Testis (tissue), 3 donors: ENCODE results near the gene ARHGAP20. TPM values are rescaled to one million over a fixed set of nuclear protein-coding genes. Genes with fewer than 3 reads are reported as not detected.
A peak's percentile ranks its signal among the peaks of the same experiment; 100 is the strongest.

Experiments used
- DNase-seq: peaks from one replicate; pipeline ENCODE4 v3.0.0-alpha.2; 2019
- H3K27ac ChIP-seq, 2 donors: fragments of 200-600 bp; sonication (generic); one replicate each; pipeline ENCODE4 v1.5.1; 2019
- H3K27me3 ChIP-seq: fragments of 200-600 bp; sonication (generic); one replicate; pipeline ENCODE4 v1.5.1; 2019
- H3K36me3 ChIP-seq: fragments of 200-600 bp; sonication (generic); one replicate; pipeline ENCODE4 v1.5.1; 2017; ENCODE audit warnings: low read depth; ENCODE audit errors: missing control alignments
- H3K4me1 ChIP-seq: fragments of 200-600 bp; sonication (generic); one replicate; pipeline ENCODE4 v1.5.1; 2019
- H3K4me3 ChIP-seq, 2 donors: fragments of 200-600 bp; sonication (generic); one replicate each; pipeline ENCODE4 v1.5.1; 2017 to 2019
- H3K9me3 ChIP-seq: fragments of 200-600 bp; sonication (generic); one replicate; pipeline ENCODE4 v1.5.1; 2017
- CTCF ChIP-seq, 3 experiments: fragments of 450-650 bp in 2 of 3; fragments of 200-600 bp in 1 of 3; sonication (generic) in 1 of 3; IDR thresholded peaks; one replicate each; pipeline ENCODE4 v1.5.1; 2016 to 2019; ENCODE audit warnings: antibody characterized with exemption in 3 of 3, mild to moderate bottlenecking in 2 of 3, moderate library complexity in 1 of 3
- POLR2A ChIP-seq: fragments of 450-650 bp; IDR thresholded peaks from one replicate; pipeline ENCODE4 v1.6.1; 2017; ENCODE audit warnings: antibody characterized with exemption, mild to moderate bottlenecking, moderate library complexity
- WGBS, 2 donors: methylation state at CpG; one replicate each; pipeline ENCODE4 v1.1.5; 2018; 5-methylcytosine and 5-hydroxymethylcytosine counted together
- intact Hi-C: fragments of 100-400 bp; cut with DNase I; formaldehyde crosslinking; loops from one replicate; pipeline ENCODE4 v1.15.1; 2023; ENCODE audit warnings: low total_unique reads
- polyA plus RNA-seq: library from polyadenylated mRNA; stranded (reverse); fragments of 350-450 nt; fragmentation: Illumina TruSeq; extraction: RNeasy Lipid Tissue Mini Kit (QIAGEN cat#74804); gene quantifications from one replicate; pipeline ENCODE4 v1.2.3, GENCODE V29; 2014; ENCODE audit warnings: low read depth, low replicate concordance; ENCODE audit not compliant: insufficient read depth
- total RNA-seq, 2 donors: library from RNA; depleted of rRNA; stranded (reverse); fragments of >200 nt; gene quantifications; one replicate each; pipeline ENCODE4 v1.2.3, GENCODE V29; 2016

Gene ARHGAP20
- total and polyA plus RNA-seq, 3 donors from 2014 or later = 18.6 to 40.1 (median 37.2) TPM

DNA sequence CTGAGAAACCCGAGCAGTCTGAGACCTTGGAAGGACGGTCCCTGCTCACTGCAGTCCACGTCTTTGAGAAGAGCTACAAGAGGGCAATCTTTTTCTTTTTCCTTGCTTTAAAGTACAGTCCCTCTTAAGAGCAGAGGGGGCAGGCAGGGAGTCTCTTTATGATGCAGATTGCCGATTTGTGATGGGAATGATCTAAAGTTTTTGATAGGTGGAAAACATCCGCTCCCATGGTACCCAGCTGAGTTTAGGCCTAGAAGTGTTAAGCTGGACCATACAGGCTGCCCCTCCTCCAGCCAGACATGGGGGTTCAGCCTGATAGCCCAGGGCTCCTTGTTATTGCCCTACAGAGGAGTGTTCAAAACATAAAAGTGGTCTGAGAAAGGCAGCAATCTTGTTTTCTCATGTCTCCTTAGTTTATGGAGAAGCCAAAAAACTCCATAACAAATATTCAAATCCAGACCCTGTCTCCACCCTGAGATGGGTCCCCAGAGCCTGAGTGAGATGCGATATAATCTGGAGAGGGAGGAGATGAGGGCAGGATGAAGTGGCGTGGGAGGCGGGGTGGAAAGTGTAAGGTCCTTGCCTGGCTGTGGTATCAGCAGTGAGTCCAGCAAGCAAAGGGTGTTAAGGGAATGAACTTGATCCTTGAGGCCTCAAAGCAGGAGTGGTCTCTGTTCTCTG, 147.4 kb downstream of the ARHGAP20 start:
- H3K27me3 ChIP-seq = no peaks in the 10 kb centered on the region
- WGBS, 2 donors = 64% methylated on average over 8 of the region's 8 CpGs
- no peak overlapping the region for H3K4me3 ChIP-seq
- TF ChIP-seq POLR2A (no peak), CTCF (IDR thresholded peaks at IDR 0.05) (no peak)
- DNase-seq = no peak
- intact Hi-C loops = no loop called here
- no peak overlapping the region for H3K27ac ChIP-seq
- peaks cover 4% of the 10 kb centered on the region for H3K4me1 ChIP-seq
- no peaks in the 10 kb centered on the region for H3K9me3 ChIP-seq
- no peaks in the 10 kb centered on the region for H3K36me3 ChIP-seq

- no peak for DNase-seq
These were observed 167.5 kb downstream of the ARHGAP20 start for GRCh38 chr11:110544779-110545178.

GRCh38 chr11:110538154-110538553, 174.1 kb downstream of the ARHGAP20 start:
- TF ChIP-seq CTCF (IDR thresholded peaks at IDR 0.05) (no peak), POLR2A (no peak)
- H3K27ac ChIP-seq = no peak overlapping the region
- no peaks in the 10 kb centered on the region for H3K4me1 ChIP-seq
- H3K36me3 ChIP-seq = no peaks in the 10 kb centered on the region
- H3K9me3 ChIP-seq = no peaks in the 10 kb centered on the region
- no peak for DNase-seq
- no peak overlapping the region for H3K4me3 ChIP-seq
- no peaks in the 10 kb centered on the region for H3K27me3 ChIP-seq
- intact Hi-C loops = no loop called here

More at GRCh38 chr11:110544779-110545178, 167.5 kb downstream of the ARHGAP20 start:
- Histone ChIP-seq H3K27ac (no peak overlapping the region), H3K36me3 (no peaks in the 10 kb centered on the region), H3K4me3 (no peak overlapping the region), H3K4me1 (no peaks in the 10 kb centered on the region), H3K9me3 (no peaks in the 10 kb centered on the region), H3K27me3 (no peaks in the 10 kb centered on the region)
- WGBS, 2 donors = 97 to 100% methylated on average over 1 of the region's 1 CpG
- intact Hi-C loops = no loop called here
- TF ChIP-seq CTCF (IDR thresholded peaks at IDR 0.05) (no peak), POLR2A (no peak)

GRCh38 chr11:110530900-110531741, 181.1 kb downstream of the ARHGAP20 start:
- DNase-seq = peak; percentile 39
- H3K9me3 ChIP-seq = no peaks in the 10 kb centered on the region
- 46 to 63% methylated on average over 6 of the region's 6 CpGs for WGBS, 2 donors
- no peak overlapping the region for H3K4me3 ChIP-seq
- no peak overlapping the region for H3K27ac ChIP-seq
- intact Hi-C loops = no loop called here
- TF ChIP-seq POLR2A = no peak
- TF ChIP-seq CTCF (IDR thresholded peaks at IDR 0.05) = no peak
- H3K36me3 ChIP-seq = no peaks in the 10 kb centered on the region
- H3K4me1 ChIP-seq = peaks cover 9% of the 10 kb centered on the region
- H3K27me3 ChIP-seq = no peaks in the 10 kb centered on the region
